ENCODE data around the gene TMEM92.
"Not testable (repeated sequence)": the region's sequence is repeated elsewhere in the genome, so short reads cannot be mapped to it uniquely, and the experiment has no call there.

The TMEM92 gene

DNA sequence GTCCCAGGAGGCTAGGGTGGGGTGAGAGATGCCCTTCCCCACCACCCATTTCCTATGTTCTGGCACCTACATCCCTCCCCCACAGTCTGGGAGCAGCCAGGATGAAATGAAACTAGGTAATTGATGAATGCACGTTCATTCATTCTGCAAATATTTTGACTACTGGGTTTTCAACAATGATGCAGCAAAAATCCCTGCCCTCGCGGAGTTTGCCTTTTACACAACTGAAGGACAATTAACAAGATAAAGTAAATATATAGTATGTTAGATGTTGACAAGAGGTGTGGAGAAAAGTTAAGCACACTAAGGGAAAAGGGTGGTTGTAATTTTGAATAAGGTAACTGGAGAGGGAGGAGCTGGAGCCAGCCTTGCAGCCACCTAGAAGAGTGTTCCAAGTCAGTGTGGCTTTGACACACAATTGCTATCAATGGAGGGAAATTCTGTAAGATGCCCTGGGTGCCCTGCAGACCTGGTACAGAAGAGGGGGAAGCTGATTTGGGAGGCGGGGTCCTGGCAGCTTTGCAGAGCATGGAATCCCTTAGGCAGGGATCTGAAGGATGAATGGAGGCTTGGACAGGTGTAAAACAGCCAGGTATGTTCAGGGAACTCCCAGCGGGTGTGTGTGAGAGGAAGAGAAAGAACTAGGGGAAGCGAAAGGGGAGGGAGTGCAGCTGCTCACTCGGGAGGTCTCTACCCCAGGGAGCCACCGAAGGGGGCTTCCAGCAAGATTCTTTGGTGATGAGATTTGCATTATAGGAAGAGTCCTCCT lies 2.5 kb downstream of the TMEM92 start:
- no peak for DNase-seq

DNA sequence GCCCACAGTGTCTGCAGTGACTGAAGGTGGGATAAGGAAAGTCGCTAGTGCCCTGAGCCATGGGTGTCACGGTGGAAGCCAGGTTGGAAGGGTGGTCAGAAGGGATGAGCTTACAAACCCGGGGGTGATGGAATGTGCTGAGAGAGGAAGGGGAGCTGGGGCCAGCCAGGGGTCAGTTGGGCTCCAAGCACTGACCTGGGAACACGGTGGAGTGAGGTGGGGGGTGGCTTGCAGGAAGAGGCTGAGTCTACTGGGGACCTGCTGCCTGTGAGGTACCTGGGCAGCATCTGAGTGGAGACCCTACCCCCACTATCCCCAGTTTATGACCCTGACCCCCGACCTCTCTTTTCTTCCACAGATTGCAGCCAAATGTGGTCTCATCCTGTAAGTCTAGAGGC lies 3.1 kb downstream of the TMEM92 start:
- no peak for DNase-seq

DNA sequence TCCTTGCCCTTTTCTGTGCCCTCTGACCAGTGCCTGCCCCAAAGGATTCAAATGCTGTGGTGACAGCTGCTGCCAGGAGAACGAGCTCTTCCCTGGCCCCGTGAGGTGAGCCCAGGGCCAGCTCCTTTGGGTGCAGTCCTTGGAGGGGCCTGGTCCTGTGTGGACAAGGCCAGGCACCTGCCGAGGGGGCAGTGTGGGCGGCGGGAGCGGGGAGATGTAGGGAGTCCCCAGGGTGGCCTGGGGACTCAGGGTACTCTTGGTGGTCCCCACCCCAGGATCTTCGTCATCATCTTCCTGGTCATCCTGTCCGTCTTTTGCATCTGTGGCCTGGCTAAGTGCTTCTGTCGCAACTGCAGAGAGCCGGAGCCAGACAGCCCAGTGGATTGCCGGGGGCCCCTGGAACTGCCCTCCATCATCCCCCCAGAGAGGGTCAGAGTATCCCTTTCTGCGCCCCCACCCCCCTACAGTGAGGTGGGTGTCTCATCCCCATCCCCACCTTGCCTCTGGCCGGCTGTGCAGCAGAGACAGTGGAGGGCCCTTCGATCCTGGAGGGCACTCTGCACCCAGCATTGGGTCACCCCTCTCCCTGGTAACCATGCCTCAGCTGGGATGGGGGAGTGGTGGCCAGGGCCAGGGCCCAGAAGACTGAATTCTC lies 4.4 kb downstream of the TMEM92 start:
- no peak for DNase-seq

DNA sequence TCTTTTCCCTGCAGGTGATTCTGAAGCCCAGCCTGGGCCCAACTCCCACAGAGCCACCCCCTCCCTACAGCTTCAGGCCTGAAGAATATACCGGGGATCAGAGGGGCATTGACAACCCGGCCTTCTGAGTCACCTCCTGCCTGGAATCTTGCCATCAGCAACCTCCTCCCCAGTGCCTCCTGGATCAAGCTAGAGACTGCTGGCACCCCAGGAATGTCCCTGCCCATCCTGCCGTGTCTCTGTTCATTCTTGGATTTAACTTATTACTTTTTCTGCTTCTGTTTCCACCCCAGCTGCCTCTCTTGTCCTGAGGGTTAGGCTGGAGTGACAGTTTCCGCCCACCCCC lies 4.9 kb downstream of the TMEM92 start:
- no peak for DNase-seq

DNA sequence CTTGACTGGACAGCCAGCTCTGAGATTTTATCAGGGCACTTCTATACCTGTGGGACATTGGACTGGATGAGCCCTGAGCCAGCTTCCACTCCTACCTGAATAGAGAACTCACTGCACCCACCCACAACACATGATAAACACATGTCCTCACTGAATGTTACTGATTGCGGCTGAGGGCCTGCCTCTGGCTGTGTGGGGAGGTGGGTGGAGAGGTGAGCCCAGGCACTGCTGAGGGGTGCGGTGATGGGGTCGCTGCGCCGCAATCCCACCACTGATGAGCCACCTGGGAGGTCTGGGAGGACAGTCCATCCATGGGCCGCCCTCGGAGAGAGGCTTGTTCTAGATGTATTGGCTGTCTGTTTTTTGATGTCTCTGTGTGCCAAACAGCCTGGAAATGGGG lies 5.4 kb downstream of the TMEM92 start:
- no peak for DNase-seq

DNA sequence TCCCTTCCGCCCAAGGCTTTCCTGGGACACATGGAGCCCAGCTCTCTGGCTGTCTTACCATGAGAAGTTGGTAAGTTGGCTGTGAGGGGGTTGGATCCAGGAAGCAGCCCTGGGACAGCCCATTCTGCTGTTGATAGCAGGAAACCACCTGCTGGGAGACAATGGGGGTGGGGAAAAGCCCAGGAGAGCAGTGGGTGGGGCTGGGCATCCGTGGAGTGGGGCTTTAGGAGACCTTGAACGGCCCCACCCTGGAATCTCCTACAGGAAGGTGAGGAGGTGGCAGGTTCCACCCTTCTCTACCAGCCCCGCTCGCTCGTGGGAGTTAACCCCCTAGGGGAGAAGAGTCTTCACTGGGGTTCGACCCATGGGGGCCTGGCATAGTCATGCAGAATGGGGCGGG lies 5.8 kb downstream of the TMEM92 start:
- DNase-seq: no peak

DNA sequence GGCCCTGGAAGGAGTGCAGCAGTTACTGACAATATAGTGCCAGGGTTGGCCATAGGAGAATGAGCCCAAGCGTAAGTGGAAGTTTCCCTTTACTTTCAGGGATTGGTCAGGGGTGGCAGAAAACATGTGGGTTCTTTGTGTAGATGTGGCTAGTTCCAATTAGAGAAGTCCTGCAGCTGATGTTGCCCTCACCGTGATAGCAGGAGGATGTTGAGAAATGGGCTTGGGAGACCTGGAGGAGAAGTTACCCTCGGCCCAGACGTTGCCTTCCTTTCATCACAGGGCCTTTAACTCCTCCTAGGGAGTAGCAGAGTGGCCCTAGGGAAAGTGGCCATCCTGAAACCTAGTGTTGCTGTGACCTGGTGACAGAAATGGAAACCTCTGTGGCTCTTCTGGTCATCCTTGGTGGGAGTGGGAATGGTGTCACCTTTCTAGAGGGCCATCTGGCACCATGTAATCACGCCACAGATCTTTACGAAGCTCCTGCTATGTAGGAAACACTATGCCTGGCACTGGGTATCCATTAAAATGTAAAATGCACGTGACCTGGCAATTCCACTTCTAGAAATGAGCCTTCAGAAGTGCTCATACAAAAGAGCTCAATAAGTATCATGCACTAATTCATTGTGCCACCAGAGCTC lies 6.7 kb downstream of the TMEM92 start:
- no peak for DNase-seq

DNA sequence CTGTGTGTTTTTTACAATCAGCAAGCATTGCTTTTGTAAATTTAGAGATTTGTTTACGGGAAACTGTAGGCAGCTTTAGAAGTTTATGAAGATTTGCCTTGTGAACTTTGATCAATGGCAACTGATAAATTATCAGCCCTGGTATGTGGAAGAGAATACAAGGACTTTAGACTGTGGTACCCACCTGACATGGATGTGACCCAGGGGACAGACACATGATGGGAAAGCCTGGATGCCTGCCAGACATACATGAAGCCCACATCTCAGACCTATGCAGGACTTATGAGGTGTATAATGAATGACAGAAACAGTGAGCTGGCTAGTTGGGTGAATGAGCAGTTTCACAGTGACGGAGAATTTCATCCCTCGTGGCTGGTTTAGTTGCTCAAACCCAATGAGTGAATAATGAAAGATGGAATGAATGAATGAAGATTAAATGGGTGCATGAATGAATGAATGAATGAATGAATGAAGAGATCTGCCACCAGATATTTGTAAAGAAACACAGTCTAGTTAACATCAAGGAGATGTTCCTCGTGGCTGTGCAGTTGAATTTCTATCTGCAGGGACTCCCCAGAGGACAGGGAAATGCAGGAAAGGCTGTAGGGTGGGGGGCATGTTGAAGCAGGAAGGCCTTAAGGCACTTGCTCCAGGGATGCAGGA lies 7.6 kb downstream of the TMEM92 start:
- no peak for DNase-seq

DNA sequence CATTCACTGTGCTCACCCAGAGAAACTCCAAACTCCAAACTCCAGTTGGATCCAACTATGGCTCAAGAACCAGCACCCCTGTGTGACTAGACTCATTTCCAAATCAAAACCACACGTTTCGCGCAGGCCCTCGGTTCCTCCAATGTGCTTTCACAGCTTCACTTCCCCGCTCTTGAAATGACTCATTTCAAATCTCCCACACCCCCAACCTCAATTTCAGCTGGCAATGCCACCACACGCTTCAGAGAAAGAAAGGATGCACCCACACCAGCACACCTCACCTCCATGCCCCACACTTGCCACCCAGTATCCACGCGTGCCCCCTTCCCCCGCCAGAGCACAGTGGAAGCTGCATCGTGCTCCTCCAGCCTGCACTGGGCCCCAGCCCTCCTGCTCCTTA lies 9.0 kb downstream of the TMEM92 start:
- DNase-seq: no peak

DNA sequence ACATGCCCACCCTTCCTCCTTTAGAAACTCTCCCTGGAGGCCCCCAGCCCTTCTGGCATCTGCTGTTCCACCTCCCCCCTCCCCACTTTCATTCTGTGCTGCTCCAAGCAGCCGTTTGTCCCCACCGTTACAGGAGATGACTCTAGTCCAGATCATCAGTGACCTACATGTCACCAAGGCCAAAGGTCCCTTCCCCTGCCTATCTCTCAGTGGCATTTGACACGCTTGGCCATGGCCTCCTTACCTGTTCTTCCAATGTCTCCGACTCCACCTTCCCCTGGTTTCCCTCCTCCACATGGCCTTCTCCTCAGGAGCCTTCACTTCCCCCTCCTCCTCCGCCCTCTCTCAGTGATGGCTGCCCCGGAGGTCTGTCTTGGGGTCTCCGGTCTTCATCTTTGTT lies 9.4 kb downstream of the TMEM92 start:
- DNase-seq: no peak

DNA sequence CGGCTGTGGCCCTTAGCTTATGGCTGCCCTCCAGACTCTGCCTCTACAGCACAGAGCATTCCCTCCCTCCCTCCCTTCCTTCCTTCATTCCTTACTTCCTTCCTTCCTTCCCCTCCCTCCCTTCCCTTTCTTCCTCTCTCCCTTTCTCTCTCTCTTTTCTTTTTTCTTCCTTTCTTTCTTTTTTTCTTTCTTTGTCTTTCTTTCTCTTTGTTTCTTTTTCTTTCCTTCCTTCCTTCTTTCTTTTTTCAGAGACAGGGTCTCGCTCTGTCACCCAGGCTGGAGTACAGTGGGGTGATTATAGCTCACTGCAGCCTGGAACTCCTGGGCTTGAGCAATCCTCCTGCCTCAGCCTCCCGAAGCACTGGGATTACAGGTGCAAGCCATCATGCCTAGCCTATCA lies 11.7 kb downstream of the TMEM92 start:
- DNase-seq: no peak

DNA sequence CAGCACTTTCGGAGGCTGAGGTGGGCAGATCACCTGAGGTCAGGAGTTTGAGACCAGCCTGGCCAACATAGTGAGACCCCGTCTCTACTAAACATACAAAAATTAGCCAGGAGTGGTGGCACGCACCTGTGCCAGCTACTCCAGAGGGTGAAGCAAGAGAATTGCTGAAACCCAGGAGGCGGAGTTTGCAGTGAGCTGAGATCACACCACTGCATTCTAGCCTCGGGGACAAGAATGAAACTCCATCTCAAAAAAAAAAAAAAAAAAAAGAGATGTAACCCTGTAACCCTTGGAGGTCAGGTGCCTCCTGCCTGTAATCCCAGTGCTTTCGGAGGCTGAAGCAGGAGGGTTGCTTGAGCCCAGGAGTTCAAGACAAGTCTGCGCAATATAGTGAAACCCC lies 13.0 kb downstream of the TMEM92 start:
- DNase-seq: not testable (repeated sequence)

DNA sequence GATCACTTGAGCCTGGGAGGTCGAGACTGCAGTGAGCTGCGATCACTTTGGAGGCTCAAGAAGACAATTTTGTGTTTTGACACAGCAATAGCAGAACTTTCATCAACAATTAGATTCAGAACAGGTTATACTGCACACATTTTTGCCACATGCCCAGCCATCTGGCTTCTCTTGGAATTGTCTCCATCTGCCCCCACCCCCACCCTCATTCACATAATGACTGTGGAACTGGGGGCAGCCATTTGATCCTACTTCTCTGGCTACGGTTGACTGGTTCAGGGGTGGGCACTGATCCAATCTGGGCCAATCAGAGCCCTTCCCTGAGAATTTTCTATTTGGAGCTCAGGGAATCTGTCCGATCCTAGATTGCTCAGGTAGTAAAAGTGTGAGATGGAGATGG lies 14.0 kb downstream of the TMEM92 start:
- peak; percentile 76 for DNase-seq

DNA sequence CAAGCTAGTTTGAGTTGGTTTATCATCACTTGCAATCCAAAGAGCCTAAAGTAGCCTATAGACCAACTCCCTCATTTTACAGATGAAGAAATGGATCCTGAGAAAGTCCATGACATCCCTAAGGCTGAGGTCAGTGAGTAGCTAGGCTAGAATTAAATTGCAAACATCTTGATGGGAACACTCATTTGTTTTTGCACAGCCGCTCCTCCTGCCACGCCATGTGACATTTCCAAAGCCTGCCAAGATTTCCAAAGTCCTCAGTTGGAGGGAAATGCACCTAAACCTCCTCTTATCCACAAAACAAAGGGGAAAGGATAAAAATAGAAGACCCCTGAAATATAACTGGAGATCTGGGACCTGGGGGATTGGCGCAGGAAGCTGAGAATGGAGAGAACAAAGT lies 15.0 kb downstream of the TMEM92 start:
- no peak for DNase-seq

DNA sequence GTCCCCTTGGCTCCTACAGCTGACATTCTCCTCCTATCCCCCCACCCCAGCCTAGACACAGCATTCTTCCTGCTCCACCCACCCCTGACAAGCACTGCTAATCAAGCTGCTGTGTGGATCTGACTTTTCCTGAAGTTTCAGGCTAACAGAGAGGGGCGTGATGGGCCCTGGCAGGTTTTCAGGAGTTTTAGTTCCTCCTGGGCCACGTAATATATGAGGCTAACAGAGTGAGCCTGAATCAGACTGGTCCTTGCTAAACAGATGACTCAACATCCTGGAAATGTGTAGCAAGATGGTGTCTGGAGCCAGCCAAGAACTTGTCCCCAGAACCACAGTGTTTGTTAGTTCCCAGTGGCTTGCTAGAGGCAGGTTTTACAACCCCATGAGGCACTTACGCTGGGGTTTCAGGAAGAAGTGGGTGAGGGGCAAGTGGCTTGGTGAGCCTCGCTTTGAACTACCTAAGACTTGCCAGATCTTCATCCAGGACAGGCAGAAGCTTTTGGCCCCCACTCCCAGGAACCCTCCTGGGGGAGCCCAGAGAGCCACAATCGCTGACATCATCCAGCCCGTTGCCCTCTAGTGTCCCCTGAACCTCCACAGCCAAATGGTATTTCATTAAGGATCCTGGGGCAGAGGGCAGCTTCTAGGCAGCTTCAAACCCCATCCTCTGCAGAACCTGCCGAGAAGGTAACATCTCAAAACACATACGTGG lies 15.9 kb downstream of the TMEM92 start:
- DNase-seq: peak; percentile 13

DNA sequence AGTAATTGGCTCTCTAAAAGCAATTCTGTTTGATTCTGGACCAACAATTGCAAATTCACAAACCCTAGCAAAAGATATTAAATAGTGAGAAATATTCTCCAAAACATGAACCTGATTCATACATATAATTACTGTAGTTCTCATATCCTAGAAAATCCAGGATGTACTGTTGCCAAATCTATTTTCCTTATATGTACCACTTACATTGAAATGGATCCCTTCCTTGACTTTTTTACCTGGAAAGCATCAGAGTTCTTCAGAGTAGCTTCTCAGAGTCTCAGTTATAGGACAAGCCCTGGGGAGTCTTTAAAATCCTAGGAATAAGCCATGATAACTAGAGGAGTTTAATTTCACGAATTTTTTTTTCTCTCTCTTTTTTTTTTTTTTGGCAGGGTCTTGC lies 16.7 kb downstream of the TMEM92 start:
- DNase-seq: no peak

DNA sequence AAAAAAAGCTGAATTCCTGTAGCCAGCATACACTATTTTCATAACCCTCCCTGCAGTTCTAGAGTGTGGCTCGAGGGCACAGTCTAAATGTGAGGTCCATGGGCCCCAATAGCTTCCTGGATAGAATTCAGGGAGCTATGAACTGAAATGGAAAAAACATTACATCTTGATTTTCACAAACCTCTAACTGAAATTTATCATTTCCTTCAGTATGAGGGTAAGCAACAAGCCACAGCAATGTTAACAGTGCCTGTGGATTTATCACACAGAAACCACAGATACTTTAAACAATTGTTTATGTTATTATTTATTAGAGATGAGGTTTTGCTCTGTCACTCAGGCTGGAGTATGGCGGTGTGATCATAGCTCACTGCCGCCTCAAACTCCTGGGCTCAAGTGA lies 18.2 kb downstream of the TMEM92 start:
- no peak for DNase-seq

DNA sequence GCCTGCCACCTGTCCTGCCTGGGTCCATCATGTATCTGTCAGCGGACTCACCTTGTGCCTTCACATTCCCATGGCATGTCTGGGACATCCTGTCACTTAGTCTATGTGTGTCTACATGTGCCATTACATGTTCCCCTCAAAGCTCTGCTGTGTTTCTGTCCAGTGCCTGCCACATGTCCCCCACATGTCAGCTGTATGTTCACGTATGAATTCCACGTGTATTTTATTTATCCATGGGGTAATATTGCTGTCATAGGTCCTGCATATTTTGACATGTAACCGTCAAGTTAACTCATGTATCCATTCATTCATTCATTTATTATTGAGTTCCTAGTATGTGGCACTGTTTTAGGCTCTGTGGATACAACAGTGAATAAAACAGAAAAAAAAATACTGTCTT lies 20.8 kb downstream of the TMEM92 start:
- DNase-seq: no peak

DNA sequence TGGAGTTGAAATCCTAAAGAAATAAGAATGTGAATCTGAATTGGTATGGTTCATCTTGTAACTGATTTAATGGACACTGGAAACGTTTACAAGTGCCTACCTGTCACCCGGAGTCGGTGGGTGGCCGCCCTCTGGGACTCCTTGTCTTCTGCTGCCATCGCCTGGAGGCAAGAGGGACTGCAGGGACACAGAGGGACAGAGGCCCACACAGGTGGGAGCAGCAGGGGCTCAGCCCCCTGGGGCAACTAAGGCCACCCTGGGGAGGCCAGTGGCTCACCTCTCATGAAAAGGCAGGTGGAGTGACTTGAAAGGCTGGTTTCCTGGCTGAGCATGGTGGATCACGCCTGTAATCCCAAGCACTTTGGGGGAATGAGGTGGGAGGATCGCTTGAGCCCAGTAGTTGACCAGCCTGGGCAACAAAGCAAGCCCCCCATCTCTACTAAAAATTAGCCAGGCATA lies 23.2 kb downstream of the TMEM92 start:
- DNase-seq: peak; percentile 56

DNA sequence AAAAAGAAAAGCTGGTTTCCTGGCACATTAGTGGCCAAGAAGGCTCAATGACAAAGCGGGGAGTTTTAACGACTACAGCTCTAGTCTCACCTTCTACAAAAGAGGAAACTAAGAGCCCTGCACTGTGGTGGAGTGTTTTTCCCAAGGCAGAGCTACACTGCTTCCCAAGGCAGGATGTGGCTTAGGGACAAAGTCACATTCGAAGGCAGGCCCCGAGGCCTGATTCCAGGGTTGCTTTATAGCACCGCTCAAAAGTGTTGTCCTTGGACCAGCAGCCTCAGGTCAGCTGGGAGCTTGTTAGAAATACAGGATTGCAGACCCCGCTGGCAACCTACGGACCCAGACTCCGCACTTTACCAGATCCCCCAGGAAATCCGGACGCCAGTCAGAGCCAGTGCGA lies 23.8 kb downstream of the TMEM92 start:
- no peak for DNase-seq

DNA sequence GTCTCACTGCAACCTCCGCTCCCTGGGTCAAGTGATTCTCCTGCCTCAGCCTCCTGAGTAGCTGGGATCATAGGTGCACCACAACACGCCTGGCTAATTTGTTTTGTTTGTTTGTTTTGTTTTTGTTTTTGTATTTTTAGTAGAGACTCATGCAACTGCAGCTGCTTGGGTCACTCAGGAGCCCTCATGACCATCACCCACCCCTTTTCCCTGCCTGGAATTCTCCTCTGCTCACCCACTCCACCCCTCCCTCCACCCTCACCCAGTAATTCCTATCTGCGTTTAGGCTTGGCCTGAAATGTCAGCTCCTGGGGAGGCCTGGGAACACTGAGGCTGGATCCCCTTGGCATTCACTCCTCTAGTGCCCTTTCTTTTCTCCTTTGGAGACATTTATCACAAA lies 25.5 kb downstream of the TMEM92 start:
- no peak for DNase-seq

DNA sequence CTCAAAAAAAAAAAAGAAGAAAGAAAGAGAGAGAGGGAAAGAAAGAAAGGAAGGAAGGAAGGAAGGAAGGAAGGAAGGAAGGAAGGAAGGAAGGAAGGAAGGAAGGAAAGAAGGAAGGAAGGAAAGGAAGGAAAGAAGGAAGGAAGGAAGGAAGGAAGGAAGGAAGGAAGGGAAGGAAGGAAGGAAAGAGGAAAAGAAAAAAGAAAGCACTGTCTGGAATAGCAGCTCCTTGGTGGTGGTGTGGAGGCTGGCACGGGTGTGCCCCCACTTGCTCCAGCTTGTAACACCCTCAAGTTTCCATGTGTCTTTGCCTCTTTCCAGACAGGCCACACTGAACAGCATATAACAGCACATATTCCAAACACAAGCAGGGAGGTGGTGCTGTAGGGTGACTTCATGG lies 26.6 kb downstream of the TMEM92 start:
- DNase-seq: not testable (repeated sequence)

DNA sequence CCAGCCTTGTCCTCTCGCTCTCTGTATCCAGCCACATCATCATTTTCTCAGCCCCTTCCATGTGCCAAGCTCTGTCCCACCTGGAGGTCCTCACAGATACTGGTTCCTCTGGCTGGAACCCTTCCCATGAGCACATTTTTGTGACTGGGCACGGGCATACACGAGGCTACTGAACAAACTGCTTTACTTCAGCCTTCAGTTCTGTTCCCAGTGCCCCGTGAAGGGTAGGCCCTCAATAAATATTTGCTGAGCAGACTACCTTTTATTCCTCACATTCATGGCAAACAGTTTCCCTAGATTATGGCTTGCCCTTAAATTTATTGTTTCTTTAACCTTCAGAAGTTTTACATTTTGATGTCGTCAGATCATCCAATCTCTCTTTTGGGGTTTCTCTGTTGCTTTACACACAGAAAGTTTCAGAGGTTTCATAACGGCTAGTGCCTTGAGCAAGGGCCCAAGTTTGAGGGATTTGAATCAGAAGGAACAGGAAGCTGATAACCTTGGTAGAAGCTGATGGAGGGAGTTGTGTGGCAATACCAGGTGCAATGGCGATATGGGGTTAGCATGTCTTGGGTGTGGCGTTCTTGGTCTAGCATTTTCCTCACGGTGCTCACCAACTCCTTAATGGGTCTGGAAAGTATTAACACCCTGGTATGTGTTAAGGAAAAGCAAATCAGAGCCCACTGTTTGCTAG lies 27.8 kb downstream of the TMEM92 start:
- no peak for DNase-seq

Data from NCI-H1694 treated with DMSO at 0.1 percent for 48 hours (cell line).